HepG2 (cell line): Measurements from ENCODE around the gene ARHGAP4. TPM values are rescaled to one million over a fixed set of nuclear protein-coding genes. Genes with fewer than 3 reads are reported as not detected.
A peak's percentile ranks its signal among the peaks of the same experiment; 100 is the strongest.

Source experiments
- ATAC-seq: fragments of 200-7000 bp; cut with Tn5 transposase; 3 replicates; pipeline ENCODE4 v1.9.1; 2020; ENCODE audit warnings: mild to moderate bottlenecking, moderate library complexity
- BruUV-seq: library from RNA; stranded (reverse); fragments of 400-500 nt; replicated peaks from 2 replicates; lab custom pipeline; 2021; lab: Mats Ljungman, UMichigan
- CTCF ChIA-PET: fragments of 300-600 bp; formaldehyde crosslinking; extraction: SDS; loops from one replicate; lab custom pipeline; 2021; ENCODE audit warnings: low total read pairs, inconsistent platforms, low intra/inter-chr PET ratio; lab: Yijun Ruan, JAX
- POLR2A ChIA-PET: fragments of 350-600 bp; sonication (Branson Sonifier 250); formaldehyde crosslinking; loops from one replicate; lab custom pipeline; 2020; ENCODE audit warnings: antibody characterized with exemption, inconsistent platforms; lab: Yijun Ruan, JAX
- DNase-seq: peaks from one replicate; pipeline ENCODE4 v3.0.0-alpha.2; 2015; ENCODE audit warnings: low spot score
- FAIRE-seq: peaks from 3 replicates; lab custom pipeline; 2011; peaks lifted over from hg19 to GRCh38; lab: Jason Lieb, UNC
- H2AFZ ChIP-seq: one replicate; pipeline ENCODE4 v1.6.1; 2011; ENCODE audit warnings: low read length, inconsistent platforms
- H3K27ac ChIP-seq: fragments of 300-600 bp; 3 replicates; pipeline ENCODE4 v1.8.0; 2011; ENCODE audit warnings: mixed run types, mild to moderate bottlenecking, mixed read lengths, low read length, inconsistent platforms; ENCODE audit not compliant: insufficient read depth; ENCODE audit errors: extremely low read length
- H3K27me3 ChIP-seq, 2 experiments: fragments of 200-600 bp in 1 of 2; 2 replicates in 1 of 2; 3 replicates in 1 of 2; pipeline versions ENCODE4 v1.6.0 to v1.8.0; 2011; ENCODE audit warnings: low read length in 2 of 2, mild to moderate bottlenecking in 2 of 2, moderate library complexity in 2 of 2, inconsistent platforms in 1 of 2; ENCODE audit not compliant: insufficient read depth in 2 of 2, control insufficient read depth in 1 of 2
- H3K36me3 ChIP-seq, 2 experiments: fragments of 200-600 bp in 1 of 2; replicated peaks in 1 of 2; 2 replicates in 1 of 2; 3 replicates in 1 of 2; pipeline versions ENCODE4 v1.5.1 to v1.8.0; 2011; ENCODE audit warnings: low read length in 2 of 2, inconsistent platforms in 1 of 2; ENCODE audit not compliant: insufficient read depth in 2 of 2, control insufficient read depth in 1 of 2
- H3K4me1 ChIP-seq: 2 replicates; pipeline ENCODE4 v1.5.1; 2012; ENCODE audit warnings: low read length, inconsistent platforms; ENCODE audit not compliant: insufficient read depth
- H3K4me2 ChIP-seq: 2 replicates; pipeline ENCODE4 v1.6.0; 2011; ENCODE audit warnings: low read depth, low read length, inconsistent platforms
- H3K4me3 ChIP-seq, 3 experiments: fragments of 200-600 bp in 1 of 3; sonication (generic), shearing (Covaris generic) in 1 of 3; replicated peaks in 1 of 3; 2 replicates each; pipeline ENCODE4 v1.5.1; 2011 to 2016; ENCODE audit warnings: low read length in 3 of 3, inconsistent platforms in 2 of 3, low read depth in 2 of 3, mild to moderate bottlenecking in 2 of 3, control low read depth in 1 of 3, mixed read lengths in 1 of 3; ENCODE audit not compliant: insufficient read depth in 1 of 3
- H3K79me2 ChIP-seq: one replicate; pipeline ENCODE4 v1.6.1; 2011; ENCODE audit warnings: low read length, inconsistent platforms; ENCODE audit not compliant: insufficient read depth
- H3K9ac ChIP-seq: 2 replicates; pipeline ENCODE4 v1.6.0; 2011; ENCODE audit warnings: mild to moderate bottlenecking, low read depth, low read length, inconsistent platforms; ENCODE audit not compliant: insufficient read depth
- H3K9me3 ChIP-seq: 2 replicates; pipeline ENCODE4 v1.5.1; 2012; ENCODE audit warnings: mild to moderate bottlenecking, low read length
- H4K20me1 ChIP-seq: 2 replicates; pipeline ENCODE4 v1.6.0; 2011; ENCODE audit warnings: inconsistent platforms, mild to moderate bottlenecking, low read length, moderate library complexity; ENCODE audit not compliant: insufficient read depth
- FOSL2 ChIP-seq: sonication (generic); formaldehyde crosslinking; IDR thresholded peaks from 2 replicates; pipeline ENCODE4 v1.4.0; 2020; ENCODE audit warnings: missing genetic modification reagents
- FOXA1 ChIP-seq, 2 experiments: fragments of 450-650 bp in 1 of 2; sonication (generic) in 1 of 2; formaldehyde crosslinking in 1 of 2; IDR thresholded peaks; 2 replicates each; pipeline versions ENCODE4 v1.4.0 to v1.6.1; 2016 to 2020; ENCODE audit warnings: missing genetic modification reagents in 1 of 2
- FOXP1 ChIP-seq, 2 experiments: fragments of 450-650 bp in 1 of 2; IDR thresholded peaks; 2 replicates each; pipeline ENCODE4 v1.6.1; 2017 to 2018; ENCODE audit warnings: antibody characterized with exemption in 1 of 2
- HNF4A ChIP-seq: sonication (generic); formaldehyde crosslinking; IDR thresholded peaks from 2 replicates; pipeline ENCODE4 v1.4.0; 2020; ENCODE audit warnings: missing genetic modification reagents
- HNF4G ChIP-seq, 2 experiments: sonication (generic) in 1 of 2; formaldehyde crosslinking in 1 of 2; IDR thresholded peaks; 2 replicates each; pipeline versions ENCODE4 v1.4.0 to v1.6.1; 2011 to 2020; ENCODE audit warnings: borderline replicate concordance in 2 of 2, low read depth in 2 of 2, mild to moderate bottlenecking in 2 of 2, low read length in 1 of 2, missing genetic modification reagents in 1 of 2, moderate library complexity in 1 of 2
- HNRNPL ChIP-seq: fragments of 200-400 bp; formaldehyde crosslinking; IDR thresholded peaks from 2 replicates; pipeline ENCODE4 v1.6.1; 2017; ENCODE audit warnings: mild to moderate bottlenecking, low read depth, low read length
- KDM6A ChIP-seq: IDR thresholded peaks from 2 replicates; pipeline ENCODE4 v1.6.1; 2016; ENCODE audit warnings: low read depth
- KIAA2018 ChIP-seq: sonication (generic); formaldehyde crosslinking; IDR thresholded peaks from 2 replicates; pipeline ENCODE4 v1.5.0; 2020; ENCODE audit warnings: mild to moderate bottlenecking, missing genetic modification reagents, borderline replicate concordance
- LCORL ChIP-seq, 2 experiments: fragments of 450-650 bp in 1 of 2; sonication (generic) in 1 of 2; formaldehyde crosslinking in 1 of 2; IDR thresholded peaks; 2 replicates each; pipeline versions ENCODE4 v1.5.0 to v1.6.1; 2017 to 2020; ENCODE audit warnings: antibody characterized with exemption in 1 of 2, missing genetic modification reagents in 1 of 2
- NCOR1 ChIP-seq: fragments of 200-600 bp; sonication (generic); IDR thresholded peaks from 2 replicates; pipeline ENCODE4 v1.7.0; 2017; ENCODE audit warnings: antibody characterized with exemption, low read length, borderline replicate concordance
- POLR2A ChIP-seq, 2 experiments: IDR thresholded peaks; 2 replicates each; pipeline ENCODE4 v1.6.1; 2011; ENCODE audit warnings: low read depth in 2 of 2, low read length in 2 of 2, mild to moderate bottlenecking in 1 of 2, moderate library complexity in 1 of 2; ENCODE audit not compliant: insufficient read depth in 1 of 2
- SAP130 ChIP-seq: IDR thresholded peaks from 2 replicates; pipeline ENCODE4 v1.6.1; 2016; ENCODE audit warnings: low read depth
- SOX13 ChIP-seq, 3 experiments: fragments of 450-650 bp in 1 of 3; sonication (generic) in 1 of 3; formaldehyde crosslinking in 1 of 3; IDR thresholded peaks in 2 of 3; conservative IDR thresholded peaks in 1 of 3; 2 replicates each; pipeline versions ENCODE4 v1.5.0 to v1.6.1; 2016 to 2020; ENCODE audit warnings: antibody characterized with exemption in 1 of 3, mild to moderate bottlenecking in 1 of 3, missing compliant biosample characterization in 1 of 3, missing genetic modification reagents in 1 of 3, moderate library complexity in 1 of 3
- SP5 ChIP-seq: IDR thresholded peaks from 2 replicates; pipeline ENCODE4 v1.6.1; 2016; ENCODE audit warnings: low read depth, borderline replicate concordance
- WGBS: methylation state at CpG from one replicate; pipeline ENCODE4 v1.1.6; 2017; ENCODE audit warnings: low lambda C conversion rate; 5-methylcytosine and 5-hydroxymethylcytosine counted together
- in situ Hi-C: cut with HindIII; loops from 2 replicates; pipeline ENCODE4 v1.10.0; 2017; ENCODE audit warnings: low pct_unique_long_range_greater_than_20kb; ENCODE audit not compliant: extremely low pct_ligation_motif_present
- intact Hi-C: fragments of 100-400 bp; cut with micrococcal nuclease; formaldehyde crosslinking; loops from one replicate; pipeline ENCODE4 v1.10.0; 2022; ENCODE audit not compliant: unreplicated experiment
- polyA plus RNA-seq, 8 experiments: library from polyadenylated mRNA; depleted of rRNA in 3 of 8; stranded (reverse) in 7 of 8; unstranded in 1 of 8; fragments of >200 nt; fragmentation: Illumina TruSeq in 4 of 8; extraction: Trizol in 4 of 8; gene quantifications; 2 replicates each; pipeline versions ENCODE4 v1.2.1 to v1.2.3, GENCODE V29; 2011 to 2016; ENCODE audit warnings: low read depth in 4 of 8, missing spikeins in 1 of 8, mixed read lengths in 1 of 8; ENCODE audit not compliant: insufficient read depth in 1 of 8
- total RNA-seq, 5 experiments: library from RNA; depleted of rRNA; stranded (reverse); fragments of >200 nt; fragmentation: Illumina TruSeq; extraction: Trizol; gene quantifications; 2 replicates each; pipeline ENCODE4 v1.2.3, GENCODE V29; 2016; ENCODE audit warnings: low read depth in 1 of 5

ARHGAP4 gene
- total and polyA plus RNA-seq, 2 of the 13 experiments (the other 11 are each of a cell fraction or from before 2014, with no cell fraction given), result 0.57 to 0.64 TPM

GRCh38 chrX:153974726-153975286 is 48.7 kb upstream of the ARHGAP4 start:
- in situ Hi-C loops, result loop anchor here (5.0 kb wide), 1 partner anchor 37 kb away; no protein-coding TSS in a partner anchor
- no TSS peak for BruUV-seq
- Histone ChIP-seq H3K27me3 (no peaks in the 10 kb centered on the region; a peak in 1 of 5 replicates), H3K4me2 (peak overlapping the region; percentile 80), H3K27ac (peak overlapping the region; percentile 95), H3K4me3 (peak overlapping the region in 1 of 3 experiments; percentile 90; a peak in 2 of 6 replicates), H2AFZ (no peak overlapping the region), H3K9ac (peak overlapping the region; percentile 49; the same call in 1 of the 2 replicates), H3K4me1 (peaks cover 26% of the 10 kb centered on the region), H4K20me1 (peaks cover under 1% of the 10 kb centered on the region; the same call in 1 of the 2 replicates), H3K36me3 (no peaks in the 10 kb centered on the region), H3K9me3 (no peaks in the 10 kb centered on the region), H3K79me2 (peaks cover 19% of the 10 kb centered on the region)
- FAIRE-seq (peak; percentile 97), ATAC-seq (peak; percentile 2; the same call in 1 of the 3 replicates), DNase-seq (peak; percentile 67)
- intact Hi-C loops, result no loop called here
- CTCF ChIA-PET, result no interaction called here
- 44% methylated on average over 1 of the region's 3 CpGs for WGBS
- POLR2A ChIA-PET, result interaction anchor here (1.2 to 6.3 kb wide), 3 partner anchors 10 to 39 kb away, joined by 4 to 54 read pairs (median 5); no protein-coding TSS in a partner anchor
- TF ChIP-seq HNF4G (IDR thresholded peaks at IDR 0.05; ENCODE audit: borderline replicate concordance, low read depth, low read length) (peak; percentile 35; the same call in 1 of the 2 replicates), HNF4G (CRISPR knock-in tag; IDR thresholded peaks at IDR 0.05; ENCODE audit: borderline replicate concordance, low read depth) (no peak), HNF4A (peak; percentile 74), FOSL2 (CRISPR knock-in tag) (peak; percentile 49; the same call in 1 of the 2 replicates), POLR2A (IDR thresholded peaks at IDR 0.05; ENCODE audit: insufficient read depth in 1 of 2, low read depth in 2 of 2, low read length in 2 of 2) (peak in 1 of 2 experiments; percentile 6; a peak in 1 of 4 replicates), FOXP1 (IDR thresholded peaks at IDR 0.05) (no peak), FOXP1 (CRISPR knock-in tag; IDR thresholded peaks at IDR 0.05) (peak; percentile 38; the same call in 1 of the 2 replicates), SOX13 (IDR thresholded peaks at IDR 0.05) (no peak), SOX13 (CRISPR knock-in tag; conservative IDR thresholded peaks at IDR 0.05 in 1 of 2, IDR thresholded peaks at IDR 0.05 in 1 of 2) (peak in 1 of 2 experiments; percentile 50; a peak in 1 of 4 replicates), HNRNPL (peak; percentile 73; the same call in 1 of the 2 replicates), NCOR1 (peak; percentile 31; the same call in 1 of the 2 replicates), SAP130 (CRISPR knock-in tag) (peak; percentile 31; the same call in 1 of the 2 replicates), SP5 (0 out of 2 replicates have a peak, but pooled peaks have one; percentile 53), KIAA2018 (no peak), KDM6A (CRISPR knock-in tag) (0 out of 2 replicates have a peak, but pooled peaks have one; percentile 18), FOXA1 (IDR thresholded peaks at IDR 0.05) (no peak), FOXA1 (CRISPR knock-in tag; IDR thresholded peaks at IDR 0.05) (0 out of 2 replicates have a peak, but pooled peaks have one; percentile 31), LCORL (IDR thresholded peaks at IDR 0.05) (no peak), LCORL (CRISPR knock-in tag; IDR thresholded peaks at IDR 0.05) (peak; percentile 68)
